ENCODE data around the gene SIGLEC11.
"Not testable (repeated sequence)": the region's sequence is repeated elsewhere in the genome, so short reads cannot be mapped to it uniquely, and the experiment has no call there.

The SIGLEC11 gene, protein sequence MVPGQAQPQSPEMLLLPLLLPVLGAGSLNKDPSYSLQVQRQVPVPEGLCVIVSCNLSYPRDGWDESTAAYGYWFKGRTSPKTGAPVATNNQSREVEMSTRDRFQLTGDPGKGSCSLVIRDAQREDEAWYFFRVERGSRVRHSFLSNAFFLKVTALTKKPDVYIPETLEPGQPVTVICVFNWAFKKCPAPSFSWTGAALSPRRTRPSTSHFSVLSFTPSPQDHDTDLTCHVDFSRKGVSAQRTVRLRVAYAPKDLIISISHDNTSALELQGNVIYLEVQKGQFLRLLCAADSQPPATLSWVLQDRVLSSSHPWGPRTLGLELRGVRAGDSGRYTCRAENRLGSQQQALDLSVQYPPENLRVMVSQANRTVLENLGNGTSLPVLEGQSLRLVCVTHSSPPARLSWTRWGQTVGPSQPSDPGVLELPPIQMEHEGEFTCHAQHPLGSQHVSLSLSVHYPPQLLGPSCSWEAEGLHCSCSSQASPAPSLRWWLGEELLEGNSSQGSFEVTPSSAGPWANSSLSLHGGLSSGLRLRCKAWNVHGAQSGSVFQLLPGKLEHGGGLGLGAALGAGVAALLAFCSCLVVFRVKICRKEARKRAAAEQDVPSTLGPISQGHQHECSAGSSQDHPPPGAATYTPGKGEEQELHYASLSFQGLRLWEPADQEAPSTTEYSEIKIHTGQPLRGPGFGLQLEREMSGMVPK

DNA sequence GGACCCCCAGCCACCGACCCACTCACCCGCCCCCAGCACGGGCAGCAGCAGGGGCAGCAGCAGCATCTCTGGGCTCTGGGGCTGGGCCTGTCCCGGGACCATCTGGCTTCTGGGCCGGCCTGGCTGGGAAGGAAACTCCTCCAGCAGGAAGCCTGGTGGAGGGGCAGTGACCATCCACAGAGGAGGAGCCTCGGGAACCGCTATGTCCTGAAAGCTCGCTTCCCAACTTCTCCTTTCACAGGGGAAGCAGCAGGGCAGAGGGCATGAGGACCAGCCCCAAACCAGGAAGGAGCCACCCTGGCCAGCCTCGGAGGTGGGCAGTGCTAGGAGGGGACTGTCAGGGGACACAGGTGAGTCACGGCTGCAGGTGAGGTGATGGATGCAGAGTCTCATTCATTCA, at the start of gene SIGLEC11:
Gene SIGLEC11 (minus strand): TSS at position 193 of the 400 bp plus-strand sequence. CDS start 91 bp downstream, at position 102.
- DNase-seq: not testable (repeated sequence)

DNA sequence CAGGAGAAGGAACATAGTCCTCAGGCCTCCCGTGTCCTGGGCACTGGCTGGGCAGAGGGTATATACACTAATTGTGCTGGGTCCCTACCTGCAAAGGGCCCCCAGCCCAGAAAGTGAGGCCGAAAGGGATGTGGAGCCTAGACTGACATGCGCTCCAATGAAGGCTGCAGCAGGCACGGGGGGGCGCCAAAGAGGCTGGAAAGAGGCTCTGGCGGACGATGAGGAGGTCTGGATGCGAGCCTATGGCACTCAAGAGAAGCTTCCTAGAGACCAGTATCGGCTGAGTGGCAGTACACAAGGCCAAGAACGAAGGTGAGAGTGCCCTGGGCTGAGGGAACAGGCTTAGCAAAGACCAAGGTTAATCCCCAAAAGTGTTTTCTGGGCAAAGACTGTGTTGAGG, 47.6 kb upstream of the SIGLEC11 start:
- peak; percentile 31 for DNase-seq

DNA sequence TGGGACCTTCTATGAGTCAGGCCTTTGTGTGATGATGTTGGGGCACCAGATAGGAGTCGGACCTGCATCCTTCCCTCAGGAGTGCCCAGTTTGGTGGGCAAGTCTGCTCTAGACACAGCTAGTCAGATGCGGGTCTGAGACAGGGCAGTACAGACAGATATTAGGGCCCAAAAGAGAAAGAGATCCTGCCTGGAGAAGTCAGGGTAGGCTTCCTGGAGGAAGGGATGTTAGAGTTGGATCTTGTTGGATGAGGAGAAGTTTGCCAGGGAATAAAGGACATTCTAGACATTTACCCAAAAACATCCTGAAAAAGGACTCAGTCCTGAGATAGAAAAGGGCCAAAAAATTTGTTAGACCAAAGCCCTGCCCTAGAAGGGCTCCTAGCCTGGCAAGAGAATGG, 47.0 kb upstream of the SIGLEC11 start:
- no peak for DNase-seq

DNA sequence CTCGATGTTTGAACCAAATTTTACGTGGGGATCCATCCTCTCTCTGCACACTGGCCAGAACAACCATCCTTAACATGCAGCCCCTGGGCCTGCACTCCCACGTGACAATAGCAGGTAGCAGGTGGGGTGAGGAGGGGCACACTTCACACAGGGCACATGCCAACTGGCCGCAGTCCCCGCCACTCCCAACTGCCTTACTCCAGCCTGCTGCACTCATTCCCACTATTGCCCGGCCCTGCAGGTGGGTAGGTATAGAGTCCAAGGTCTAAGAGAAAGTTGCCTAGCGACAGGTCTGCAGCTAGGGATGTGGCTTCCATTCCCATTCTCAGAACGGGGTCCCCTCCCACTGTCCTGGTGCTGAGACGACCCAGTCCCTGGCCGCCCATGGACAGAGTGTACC, 46.2 kb upstream of the SIGLEC11 start:
- no peak for DNase-seq

DNA sequence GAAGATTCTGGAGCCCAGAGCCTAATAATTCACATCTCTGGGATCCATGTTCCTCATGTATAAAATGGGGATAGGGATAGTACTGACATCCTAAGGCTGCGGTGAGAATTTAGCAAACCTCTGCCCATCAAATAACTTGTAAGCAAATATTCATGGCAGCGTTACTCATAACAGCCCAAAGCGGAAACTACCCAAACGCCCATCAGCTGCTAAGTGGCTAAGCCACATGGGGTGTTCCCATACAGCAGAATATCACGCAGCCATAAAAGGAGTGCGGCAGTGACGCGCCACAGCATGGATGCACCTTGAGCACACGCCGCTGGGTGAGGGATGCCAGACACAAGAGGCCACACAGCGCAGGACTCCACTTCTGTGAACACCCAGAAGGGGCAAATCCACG, 44.5 kb upstream of the SIGLEC11 start:
- DNase-seq: peak; percentile 18

DNA sequence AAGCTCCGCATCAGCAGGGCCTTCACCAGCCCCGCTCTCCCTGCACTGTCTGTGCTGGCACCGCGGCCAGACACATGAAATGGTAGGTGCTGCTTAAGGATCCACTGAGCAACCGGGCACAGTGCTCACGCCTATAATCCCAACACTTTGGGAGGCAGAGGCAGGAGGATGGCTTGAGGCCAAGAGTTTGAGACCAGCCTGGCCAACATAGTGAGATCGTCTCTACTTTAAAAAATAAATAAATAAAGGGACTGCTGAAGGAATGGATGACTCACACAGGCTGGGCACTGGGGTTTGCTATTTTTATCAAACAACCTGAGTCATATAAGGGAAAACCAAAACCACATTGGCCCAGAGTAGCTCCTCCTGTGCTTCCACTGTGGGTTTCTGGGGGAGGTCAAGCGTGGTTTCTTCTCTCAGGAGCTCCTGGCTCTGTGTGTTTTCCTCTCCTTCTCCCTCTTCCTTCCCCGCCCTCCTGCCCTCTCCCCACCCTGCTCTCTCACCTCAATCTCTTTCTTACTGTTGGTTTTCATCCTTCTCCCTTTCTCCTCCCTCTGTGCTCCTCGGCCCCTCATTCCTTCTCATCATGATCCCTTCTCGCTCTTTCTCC, 42.9 kb upstream of the SIGLEC11 start:
- peak; percentile 42 for DNase-seq

DNA sequence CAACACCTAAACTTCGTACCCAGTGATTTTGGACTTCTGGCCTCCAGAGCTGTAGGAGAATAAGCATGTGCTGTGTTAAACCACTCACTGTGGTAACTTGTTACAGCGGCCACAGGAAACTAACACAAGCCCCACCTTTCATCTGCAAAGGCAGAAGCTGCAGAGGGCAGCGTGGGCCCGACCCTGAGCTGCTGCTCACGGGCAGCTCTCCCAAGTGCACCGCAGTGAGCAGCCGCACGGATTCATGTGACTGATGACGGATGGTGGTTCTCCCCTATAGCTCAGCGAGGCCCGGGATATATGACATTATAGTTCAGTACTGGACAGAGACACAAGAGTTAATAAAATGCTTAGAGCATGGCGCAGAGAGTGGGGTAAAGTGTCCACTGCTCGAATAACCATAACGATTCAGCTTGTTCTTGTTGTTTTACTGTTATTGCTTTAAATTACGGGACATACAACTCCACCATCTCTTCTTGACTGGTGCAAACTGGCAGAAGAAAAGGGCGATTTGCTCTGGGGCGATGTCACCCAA, 42.3 kb upstream of the SIGLEC11 start:
- DNase-seq: no peak

DNA sequence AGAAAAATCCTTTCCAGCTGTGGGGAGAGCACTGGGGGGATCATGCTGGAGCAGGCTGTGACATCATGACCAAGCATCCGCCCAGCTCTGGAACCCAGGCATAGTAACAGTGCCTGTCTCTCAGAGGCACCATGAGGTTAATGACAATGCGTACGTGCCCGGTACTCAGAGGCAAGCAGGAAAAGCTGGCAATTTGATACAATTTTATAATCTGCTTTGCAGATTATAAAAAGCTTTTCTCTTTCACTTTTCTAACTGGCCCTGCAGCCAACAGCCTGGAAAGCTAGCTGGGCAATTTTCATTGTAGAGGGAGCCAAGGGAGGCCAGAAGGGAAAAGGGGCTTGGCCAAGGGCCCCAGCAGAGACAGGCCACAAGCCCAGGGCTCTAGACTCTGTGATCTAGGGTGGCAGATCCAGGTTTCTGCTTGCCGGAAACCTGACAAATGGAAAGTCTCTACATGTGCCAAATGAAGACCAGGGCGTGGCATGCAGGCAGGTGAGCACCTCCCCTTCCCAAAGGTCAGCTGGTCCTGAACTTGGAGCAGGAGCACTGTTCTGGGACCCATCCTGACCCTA, 41.5 kb upstream of the SIGLEC11 start:
- no peak for DNase-seq

DNA sequence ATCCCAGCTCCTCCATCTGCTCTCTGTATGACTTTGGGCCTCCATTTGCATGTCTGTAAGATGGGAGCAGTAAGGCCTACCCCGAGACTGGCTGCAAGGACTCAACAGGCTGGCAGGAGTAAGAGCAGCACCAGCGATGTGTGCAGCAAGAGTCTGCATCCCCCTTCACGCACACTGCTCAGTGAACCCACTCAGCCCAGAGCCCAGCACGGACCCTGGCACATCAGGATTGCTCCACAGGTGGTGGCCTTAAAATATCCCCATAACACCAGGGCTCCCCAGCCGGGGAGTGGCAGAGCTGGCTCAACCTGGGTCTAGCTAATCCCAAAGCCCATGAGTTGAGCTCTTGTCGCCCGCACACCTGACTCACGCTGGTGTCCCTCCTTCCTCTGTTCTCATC, 40.8 kb upstream of the SIGLEC11 start:
- DNase-seq: no peak

DNA sequence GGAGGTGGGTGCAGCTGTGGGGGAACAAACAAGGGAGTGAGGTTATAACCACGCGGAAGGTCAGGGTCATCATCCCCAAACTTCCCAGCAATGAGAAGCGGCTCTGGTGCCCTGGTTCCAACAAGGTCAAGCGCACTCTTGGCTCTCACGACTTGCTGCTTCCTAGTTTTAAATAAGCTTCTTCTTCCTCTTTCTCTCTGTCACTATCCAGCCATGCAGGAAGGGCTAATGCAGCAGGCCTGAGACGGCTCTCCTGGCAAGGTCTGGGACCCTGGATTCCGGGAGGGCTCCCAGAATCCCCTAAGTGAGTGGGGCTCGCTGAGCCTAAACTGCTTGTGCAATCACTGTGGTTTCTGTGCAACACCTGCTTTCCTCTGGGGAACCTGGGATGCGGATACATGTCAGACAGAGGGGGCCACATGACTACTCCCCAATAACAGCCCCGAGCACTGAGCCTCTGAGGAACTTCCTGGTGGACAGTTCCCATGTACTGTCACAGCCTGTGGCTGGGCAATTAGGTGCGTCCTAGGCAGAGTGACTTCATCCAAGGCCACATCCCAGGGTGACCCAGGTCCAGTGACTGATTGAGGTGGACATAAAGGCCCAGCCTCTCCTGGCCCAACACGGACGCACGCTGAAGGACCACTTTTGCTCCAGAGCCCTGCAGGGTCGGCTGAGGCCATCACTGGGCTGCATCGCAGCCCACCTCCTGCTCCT, 40.0 kb upstream of the SIGLEC11 start:
- DNase-seq: no peak

DNA sequence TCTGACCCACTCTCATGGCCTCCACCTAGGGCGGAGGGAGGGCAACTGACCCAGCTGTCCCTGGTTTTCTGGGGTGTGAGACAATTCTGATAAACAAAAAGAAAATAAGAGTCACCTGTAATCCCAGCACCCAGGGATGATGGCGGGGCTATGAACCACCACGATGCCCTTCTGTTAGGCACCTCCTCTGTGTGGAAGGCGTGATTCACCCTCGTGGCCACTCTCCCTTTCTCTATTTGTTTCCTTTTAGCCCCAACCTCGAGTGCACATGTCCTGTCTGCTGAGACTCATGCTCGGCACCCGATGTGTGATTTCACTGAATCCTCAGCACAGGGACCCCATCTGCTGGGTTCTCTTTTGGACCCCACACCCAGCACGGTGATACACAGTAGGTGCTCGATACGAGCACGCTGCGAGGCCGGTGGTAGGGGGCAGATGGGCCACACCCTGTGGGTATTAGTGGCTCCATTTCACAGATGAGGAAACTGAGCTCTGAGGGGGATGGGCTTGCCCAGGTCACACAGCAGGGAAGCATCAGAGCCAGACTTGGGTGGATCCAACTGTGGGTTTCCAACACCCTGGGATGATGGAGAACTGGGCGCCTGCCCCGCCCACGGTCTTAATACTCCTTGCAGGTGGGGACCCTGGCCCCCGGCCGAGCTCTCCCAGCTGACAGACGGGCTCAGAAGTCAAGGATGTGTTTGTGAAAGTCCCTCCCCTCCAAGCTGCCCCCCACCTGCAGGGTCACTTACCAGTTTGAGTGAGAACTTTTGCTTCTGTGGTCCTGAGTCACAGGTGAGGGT, 39.3 kb upstream of the SIGLEC11 start:
- peak; percentile 49 for DNase-seq

DNA sequence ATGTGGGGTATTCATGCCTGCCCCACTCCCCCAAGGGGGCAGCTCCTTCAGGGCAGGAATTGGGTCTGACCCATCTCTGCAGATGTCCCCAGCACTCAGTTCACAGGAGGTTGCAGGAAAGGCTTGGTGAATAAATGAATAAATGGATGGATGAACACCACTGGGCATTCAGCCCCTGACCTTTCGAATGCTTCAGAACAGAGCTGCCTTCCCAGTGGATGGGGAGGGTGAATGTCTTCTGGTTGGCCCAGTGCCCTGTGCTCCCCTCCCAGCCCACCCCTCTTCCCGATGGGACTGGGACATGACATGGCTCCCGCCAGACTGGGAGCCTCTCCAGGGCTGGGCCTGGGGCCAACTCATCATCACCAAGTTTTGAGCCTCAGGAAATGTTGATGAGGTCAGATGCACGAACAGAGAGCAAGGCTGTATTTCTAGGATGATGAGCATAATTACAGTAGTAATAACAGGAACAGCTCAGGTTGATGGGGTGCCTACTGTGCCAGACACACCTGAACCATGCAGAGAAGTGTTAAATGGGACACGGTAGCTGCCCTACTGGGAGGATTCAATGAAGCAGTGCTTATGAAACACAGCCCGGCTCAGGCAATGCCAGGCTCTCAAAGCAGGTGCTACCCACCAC, 38.5 kb upstream of the SIGLEC11 start:
- no peak for DNase-seq

DNA sequence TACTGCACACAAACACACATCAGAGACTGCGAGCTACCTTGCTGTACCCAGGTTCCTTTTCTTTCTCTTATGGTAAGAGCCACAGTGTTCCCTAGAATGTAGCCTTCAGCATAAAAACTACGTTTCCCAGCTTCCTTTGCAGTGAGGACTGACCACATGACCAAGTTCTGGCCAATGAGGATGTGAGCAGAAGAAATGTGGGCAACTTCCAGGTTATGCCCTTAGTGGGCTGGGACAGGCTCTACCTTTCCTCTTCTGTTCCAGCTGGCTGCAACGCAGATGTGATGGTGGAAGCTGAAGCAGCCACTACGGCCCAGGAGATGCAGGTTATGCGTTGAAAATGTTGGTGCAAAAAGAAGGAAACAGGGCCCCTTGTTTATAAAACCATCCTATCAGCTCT, 36.7 kb upstream of the SIGLEC11 start:
- peak; percentile 31 for DNase-seq

DNA sequence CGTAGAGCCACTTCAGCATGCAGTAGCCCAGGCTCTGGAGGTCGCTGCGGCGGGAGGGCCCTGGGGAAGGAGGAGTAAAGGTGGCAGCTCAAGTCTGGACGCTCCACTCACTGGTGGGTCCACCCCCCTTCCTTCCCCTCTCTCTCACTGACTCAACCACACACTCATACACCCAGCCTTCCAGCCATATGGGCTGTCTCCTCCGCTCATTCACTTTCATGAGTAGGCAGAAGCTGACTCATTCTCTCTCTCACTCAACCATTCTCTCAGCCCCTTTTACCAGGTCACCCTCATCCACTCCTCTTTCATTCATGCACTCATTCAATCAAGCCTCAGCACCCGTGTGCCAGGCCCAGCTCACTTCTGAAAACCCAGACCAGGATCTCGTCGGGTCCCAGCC, 27.5 kb upstream of the SIGLEC11 start:
- peak; percentile 51 for DNase-seq

DNA sequence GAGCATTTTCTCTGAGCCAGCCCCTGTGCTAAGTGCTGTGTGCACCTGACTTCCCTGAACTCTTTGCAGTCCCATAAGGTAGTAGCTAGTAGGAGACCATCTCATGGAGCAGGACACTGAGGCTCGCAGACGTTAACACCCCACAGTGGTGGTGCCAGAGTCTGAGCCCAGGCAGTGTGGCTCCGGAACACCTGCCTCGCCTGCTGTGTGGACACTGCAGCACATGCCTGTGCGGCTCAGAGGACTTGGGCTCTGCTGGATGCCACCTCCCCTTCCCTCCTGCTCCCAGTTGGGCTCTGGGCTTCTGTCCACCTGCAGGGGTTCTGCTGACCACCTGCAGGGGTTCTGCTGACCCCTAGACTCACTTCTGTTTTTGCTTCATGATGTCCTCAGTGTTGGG, 27.0 kb upstream of the SIGLEC11 start:
- DNase-seq: no peak

DNA sequence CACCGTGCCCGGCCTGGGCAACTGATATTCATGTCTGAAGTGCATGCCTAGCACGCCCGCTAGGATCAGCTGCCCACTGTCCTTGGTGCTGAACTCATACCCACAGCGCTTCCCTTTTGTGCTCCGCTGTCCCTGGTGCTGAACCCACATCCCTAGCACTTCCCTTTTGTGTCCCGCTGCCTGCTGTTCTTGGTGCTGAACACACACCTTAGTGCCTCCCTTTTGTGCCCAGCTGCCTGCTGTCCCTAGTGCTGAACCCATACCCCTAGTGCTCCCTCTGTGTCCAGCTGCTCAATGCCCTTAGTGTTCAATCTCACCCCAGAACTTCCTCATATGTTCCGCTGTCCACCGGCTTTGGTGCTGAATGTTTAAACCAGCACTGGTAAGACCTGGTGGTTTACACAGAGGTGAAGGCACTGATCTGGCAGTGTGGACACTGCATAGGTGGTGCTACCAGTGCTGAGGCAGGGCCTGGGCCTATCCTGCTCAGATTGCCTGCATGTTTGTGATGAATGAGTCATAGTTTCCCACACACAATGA, 26.3 kb upstream of the SIGLEC11 start:
- peak; percentile 89 for DNase-seq

DNA sequence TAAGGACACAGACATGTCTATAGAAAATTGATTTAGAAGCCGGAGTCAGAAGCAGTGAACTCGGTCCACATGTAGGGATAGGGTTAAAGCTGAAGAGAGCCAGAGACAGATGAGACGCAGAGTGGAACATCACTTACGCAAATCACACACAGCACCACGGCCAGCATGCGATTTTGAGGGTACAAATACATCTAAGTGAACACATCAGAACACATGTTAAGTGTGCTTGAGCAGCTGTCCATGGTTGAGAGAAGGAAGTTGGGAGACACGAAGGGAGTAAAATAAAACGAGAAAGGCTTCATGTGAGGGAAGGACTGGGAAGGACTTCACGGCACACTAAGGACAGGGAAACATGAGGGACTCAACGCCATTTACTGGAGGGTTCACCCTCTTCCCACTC, 25.4 kb upstream of the SIGLEC11 start:
- DNase-seq: no peak

DNA sequence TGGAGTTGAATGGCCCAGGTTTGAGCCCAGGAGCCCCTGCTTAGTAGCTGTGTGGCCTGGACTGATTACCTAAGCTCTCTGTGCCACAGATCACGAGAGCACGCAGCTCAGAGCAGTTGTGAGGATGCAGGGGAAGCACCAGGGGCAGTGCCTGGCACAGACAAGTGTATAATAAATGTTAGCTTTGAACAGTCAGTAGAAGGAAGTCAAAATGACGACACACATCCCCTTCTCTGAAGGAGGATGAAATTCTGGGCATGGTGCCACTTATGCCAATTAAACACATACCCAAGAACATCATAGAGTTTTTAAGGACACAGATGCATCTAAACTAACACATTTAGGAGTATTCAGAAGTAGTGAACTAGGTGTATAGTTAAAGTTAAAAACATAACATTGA, 24.9 kb upstream of the SIGLEC11 start:
- DNase-seq: no peak

DNA sequence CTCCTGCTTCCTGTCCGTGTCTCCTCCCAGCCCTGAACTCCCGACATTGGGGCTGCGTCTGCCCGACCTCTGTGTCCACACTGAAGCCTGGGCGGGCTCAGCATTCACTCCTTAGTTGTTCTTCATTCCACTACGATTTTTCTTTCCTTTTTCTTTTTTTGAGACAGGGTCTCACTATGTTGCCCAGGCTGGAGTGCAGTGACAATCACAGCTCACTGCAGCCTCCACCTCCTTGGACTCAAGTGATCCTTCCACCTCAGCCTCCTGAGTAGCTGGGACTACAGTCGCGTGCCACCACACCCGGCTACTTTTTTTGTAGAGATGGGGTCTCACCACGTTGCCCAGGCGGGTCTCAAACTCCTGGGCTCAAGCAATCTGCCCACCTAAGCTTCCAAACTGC, 23.5 kb upstream of the SIGLEC11 start:
- no peak for DNase-seq

DNA sequence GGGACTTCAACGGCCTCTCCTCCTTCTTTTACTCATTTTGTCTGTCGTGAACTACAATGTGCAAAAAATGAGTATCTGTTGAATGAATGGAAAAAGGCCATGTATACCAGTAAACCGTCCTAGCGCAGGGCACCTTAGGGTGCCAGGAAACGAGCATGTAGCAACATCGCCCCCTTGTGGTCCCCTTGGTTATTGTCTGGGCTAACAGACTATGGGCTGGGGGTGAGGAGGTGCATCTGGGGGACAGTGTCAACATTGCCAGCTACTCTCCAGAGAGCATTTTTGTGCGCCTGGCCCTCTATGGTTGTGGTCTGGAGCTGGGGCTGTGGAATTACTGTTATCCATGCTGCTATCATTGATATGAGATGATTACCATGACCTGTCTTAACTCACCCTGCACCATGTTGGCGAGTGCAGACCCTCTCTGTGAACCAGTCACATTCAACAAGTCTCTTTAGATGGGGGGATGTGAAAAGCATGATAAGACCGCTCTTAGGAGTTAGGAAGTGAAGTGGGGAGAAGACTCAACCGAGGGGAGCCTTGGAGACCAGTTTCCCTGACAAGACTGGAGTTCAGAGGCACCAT, 22.8 kb upstream of the SIGLEC11 start:
- peak; percentile 88 for DNase-seq

Data from activated CD4-positive, alpha-beta T cell treated with anti-CD3 and anti-CD28 coated beads for 48 hours (primary cell).